LNCaP clone FGC (cell line): ENCODE measurements around the gene TAC4.

Experiments used
- DNase-seq: peaks from one replicate; pipeline ENCODE4 v3.0.0-alpha.2; 2011; ENCODE audit warnings: low read depth
- H3K4me3 ChIP-seq: 2 replicates; pipeline ENCODE4 v1.5.1; 2011; ENCODE audit warnings: mild to moderate bottlenecking, low read depth, low read length, control low read depth
- CTCF ChIP-seq: IDR thresholded peaks from 2 replicates; pipeline ENCODE4 v1.5.1; 2012; ENCODE audit warnings: mild to moderate bottlenecking; ENCODE audit not compliant: control insufficient read depth, insufficient read depth; ENCODE audit errors: extremely low read depth

The TAC4 gene

GRCh38 chr17:49866019-49866380 is 18.1 kb upstream of the TAC4 start:
- no peak for DNase-seq
- TF ChIP-seq CTCF: no peak
- H3K4me3 ChIP-seq: no peak overlapping the region

- no peak for TF ChIP-seq CTCF
- no peak overlapping the region for H3K4me3 ChIP-seq
- no peak for DNase-seq
Measured at GRCh38 chr17:49862781-49863331, 15.0 kb upstream of the TAC4 start.

- no peak for DNase-seq
- peak; percentile 91 for TF ChIP-seq CTCF
- H3K4me3 ChIP-seq: no peak overlapping the region
Measured at GRCh38 chr17:49861150-49861884, 13.4 kb upstream of the TAC4 start.

GRCh38 chr17:49859991-49860953 is 12.4 kb upstream of the TAC4 start:
- no peak for DNase-seq
- no peak overlapping the region for H3K4me3 ChIP-seq
- no peak for TF ChIP-seq CTCF

- TF ChIP-seq CTCF: no peak
- no peak overlapping the region for H3K4me3 ChIP-seq
- DNase-seq: no peak
Measured at GRCh38 chr17:49858796-49859195, 10.9 kb upstream of the TAC4 start.

- TF ChIP-seq CTCF: no peak
- no peak overlapping the region for H3K4me3 ChIP-seq
- DNase-seq: no peak
Measured at GRCh38 chr17:49854126-49854525, 6.3 kb upstream of the TAC4 start.
